ENCODE data around the gene SYPL1. TPM values are rescaled to one million over a fixed set of nuclear protein-coding genes. Genes with fewer than 3 reads are reported as not detected.

Gene SYPL1
- total RNA-seq, 2 donors from 2014 or later, result 68.5 to 89.1 TPM

GRCh38 chr7:106068538-106068961 is 43.6 kb downstream of the SYPL1 start:
- H3K4me1 ChIP-seq, result peaks cover 0 to 73% of the 10 kb centered on the region in 2 donors
- DNase-seq (ENCODE audit: low spot score), result no peak
- H3K4me3 ChIP-seq, result no peak overlapping the region
- H3K27me3 ChIP-seq, result no peaks in the 10 kb centered on the region
- no peaks in the 10 kb centered on the region for H3K36me3 ChIP-seq
- TF ChIP-seq, protein P1, sequence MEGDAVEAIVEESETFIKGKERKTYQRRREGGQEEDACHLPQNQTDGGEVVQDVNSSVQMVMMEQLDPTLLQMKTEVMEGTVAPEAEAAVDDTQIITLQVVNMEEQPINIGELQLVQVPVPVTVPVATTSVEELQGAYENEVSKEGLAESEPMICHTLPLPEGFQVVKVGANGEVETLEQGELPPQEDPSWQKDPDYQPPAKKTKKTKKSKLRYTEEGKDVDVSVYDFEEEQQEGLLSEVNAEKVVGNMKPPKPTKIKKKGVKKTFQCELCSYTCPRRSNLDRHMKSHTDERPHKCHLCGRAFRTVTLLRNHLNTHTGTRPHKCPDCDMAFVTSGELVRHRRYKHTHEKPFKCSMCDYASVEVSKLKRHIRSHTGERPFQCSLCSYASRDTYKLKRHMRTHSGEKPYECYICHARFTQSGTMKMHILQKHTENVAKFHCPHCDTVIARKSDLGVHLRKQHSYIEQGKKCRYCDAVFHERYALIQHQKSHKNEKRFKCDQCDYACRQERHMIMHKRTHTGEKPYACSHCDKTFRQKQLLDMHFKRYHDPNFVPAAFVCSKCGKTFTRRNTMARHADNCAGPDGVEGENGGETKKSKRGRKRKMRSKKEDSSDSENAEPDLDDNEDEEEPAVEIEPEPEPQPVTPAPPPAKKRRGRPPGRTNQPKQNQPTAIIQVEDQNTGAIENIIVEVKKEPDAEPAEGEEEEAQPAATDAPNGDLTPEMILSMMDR (IDR thresholded peaks at IDR 0.05), result no peak
- no peaks in the 10 kb centered on the region for H3K9me3 ChIP-seq
- H3K27ac ChIP-seq, result peak overlapping the region in 1 of 2 donors; percentile 54

DNA sequence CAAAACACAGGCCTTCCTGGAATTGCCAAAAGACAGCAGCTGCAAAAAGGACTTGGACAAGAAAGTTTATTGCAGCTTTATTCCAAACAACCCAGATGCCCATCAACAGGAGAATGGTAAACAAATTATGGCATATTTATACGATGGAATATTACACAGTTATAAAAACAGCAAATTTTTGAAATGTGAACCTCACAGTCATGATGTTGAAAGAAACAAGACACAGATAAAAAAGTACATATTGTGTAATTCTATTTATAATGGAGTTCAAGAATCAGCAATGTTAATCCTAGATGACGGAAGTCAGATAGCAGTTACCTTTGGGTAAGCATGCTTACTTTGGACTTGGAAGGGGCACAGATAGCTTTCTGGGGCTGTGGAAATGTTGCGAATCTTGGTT is 44.4 kb downstream of the SYPL1 start:
- no peaks in the 10 kb centered on the region for H3K36me3 ChIP-seq
- no peak overlapping the region for H3K27ac ChIP-seq
- no peaks in the 10 kb centered on the region for H3K27me3 ChIP-seq
- TF ChIP-seq, protein P1 (IDR thresholded peaks at IDR 0.05), result no peak
- no peak overlapping the region for H3K4me3 ChIP-seq
- no peak for DNase-seq (ENCODE audit: low spot score)
- H3K9me3 ChIP-seq, result no peaks in the 10 kb centered on the region
- peaks cover 0 to 64% of the 10 kb centered on the region in 2 donors for H3K4me1 ChIP-seq

GRCh38 chr7:106065575-106066500 is 46.3 kb downstream of the SYPL1 start:
- Histone ChIP-seq H3K27ac (peak overlapping the region; percentile 79 to 89), H3K9me3 (no peaks in the 10 kb centered on the region), H3K4me1 (peaks cover 0 to 46% of the 10 kb centered on the region in 2 donors), H3K27me3 (no peaks in the 10 kb centered on the region), H3K36me3 (no peaks in the 10 kb centered on the region), H3K4me3 (peak overlapping the region; percentile 8 to 37)
- TF ChIP-seq, protein P1 (IDR thresholded peaks at IDR 0.05), result no peak
- DNase-seq (ENCODE audit: low spot score), result no peak

- peak overlapping the region; percentile 79 to 89 for H3K27ac ChIP-seq
- H3K36me3 ChIP-seq, result no peaks in the 10 kb centered on the region
- TF ChIP-seq, protein P1 (IDR thresholded peaks at IDR 0.05), result peak in 1 of 2 donors; percentile 26
- H3K4me1 ChIP-seq, result peaks cover 0 to 37% of the 10 kb centered on the region in 2 donors
- no peaks in the 10 kb centered on the region for H3K9me3 ChIP-seq
- DNase-seq (ENCODE audit: low spot score), result peak; percentile 84
- no peaks in the 10 kb centered on the region for H3K27me3 ChIP-seq
- peak overlapping the region; percentile 8 to 37 for H3K4me3 ChIP-seq
Observed at GRCh38 chr7:106064771-106065574, 47.1 kb downstream of the SYPL1 start.

GRCh38 chr7:106064316-106064715 is 47.8 kb downstream of the SYPL1 start:
- H3K36me3 ChIP-seq, result no peaks in the 10 kb centered on the region
- no peaks in the 10 kb centered on the region for H3K27me3 ChIP-seq
- peak; percentile 54 for DNase-seq (ENCODE audit: low spot score)
- H3K4me3 ChIP-seq, result no peak overlapping the region
- H3K27ac ChIP-seq, result peak overlapping the region; percentile 79 to 89
- TF ChIP-seq, protein P1 (IDR thresholded peaks at IDR 0.05), result no peak
- no peaks in the 10 kb centered on the region for H3K9me3 ChIP-seq
- peaks cover 0 to 32% of the 10 kb centered on the region in 2 donors for H3K4me1 ChIP-seq

Measured in right atrium auricular region (tissue), 2 donors.